HepG2 (cell line): Measurements from ENCODE around the gene BPHL. TPM values are rescaled to one million over a fixed set of nuclear protein-coding genes. Genes with fewer than 3 reads are reported as not detected.

Source experiments
- ATAC-seq: fragments of 200-7000 bp; cut with Tn5 transposase; 3 replicates; pipeline ENCODE4 v1.9.1; 2020; ENCODE audit warnings: mild to moderate bottlenecking, moderate library complexity
- BruUV-seq: library from RNA; stranded (reverse); fragments of 400-500 nt; replicated peaks from 2 replicates; lab custom pipeline; 2021; lab: Mats Ljungman, UMichigan
- CTCF ChIA-PET: fragments of 300-600 bp; formaldehyde crosslinking; extraction: SDS; loops from one replicate; lab custom pipeline; 2021; ENCODE audit warnings: low total read pairs, inconsistent platforms, low intra/inter-chr PET ratio; lab: Yijun Ruan, JAX
- POLR2A ChIA-PET: fragments of 350-600 bp; sonication (Branson Sonifier 250); formaldehyde crosslinking; loops from one replicate; lab custom pipeline; 2020; ENCODE audit warnings: antibody characterized with exemption, inconsistent platforms; lab: Yijun Ruan, JAX
- DNase-seq: peaks from one replicate; pipeline ENCODE4 v3.0.0-alpha.2; 2015; ENCODE audit warnings: low spot score
- FAIRE-seq: peaks from 3 replicates; lab custom pipeline; 2011; peaks lifted over from hg19 to GRCh38; lab: Jason Lieb, UNC
- H2AFZ ChIP-seq: one replicate; pipeline ENCODE4 v1.6.1; 2011; ENCODE audit warnings: low read length, inconsistent platforms
- H3K27ac ChIP-seq: fragments of 300-600 bp; 3 replicates; pipeline ENCODE4 v1.8.0; 2011; ENCODE audit warnings: mixed run types, mild to moderate bottlenecking, mixed read lengths, low read length, inconsistent platforms; ENCODE audit not compliant: insufficient read depth; ENCODE audit errors: extremely low read length
- H3K27me3 ChIP-seq, 2 experiments: fragments of 200-600 bp in 1 of 2; 2 replicates in 1 of 2; 3 replicates in 1 of 2; pipeline versions ENCODE4 v1.6.0 to v1.8.0; 2011; ENCODE audit warnings: low read length in 2 of 2, mild to moderate bottlenecking in 2 of 2, moderate library complexity in 2 of 2, inconsistent platforms in 1 of 2; ENCODE audit not compliant: insufficient read depth in 2 of 2, control insufficient read depth in 1 of 2
- H3K36me3 ChIP-seq, 2 experiments: fragments of 200-600 bp in 1 of 2; replicated peaks in 1 of 2; 2 replicates in 1 of 2; 3 replicates in 1 of 2; pipeline versions ENCODE4 v1.5.1 to v1.8.0; 2011; ENCODE audit warnings: low read length in 2 of 2, inconsistent platforms in 1 of 2; ENCODE audit not compliant: insufficient read depth in 2 of 2, control insufficient read depth in 1 of 2
- H3K4me1 ChIP-seq: 2 replicates; pipeline ENCODE4 v1.5.1; 2012; ENCODE audit warnings: low read length, inconsistent platforms; ENCODE audit not compliant: insufficient read depth
- H3K4me2 ChIP-seq: 2 replicates; pipeline ENCODE4 v1.6.0; 2011; ENCODE audit warnings: low read depth, low read length, inconsistent platforms
- H3K4me3 ChIP-seq, 3 experiments: fragments of 200-600 bp in 1 of 3; sonication (generic), shearing (Covaris generic) in 1 of 3; replicated peaks in 1 of 3; 2 replicates each; pipeline ENCODE4 v1.5.1; 2011 to 2016; ENCODE audit warnings: low read length in 3 of 3, inconsistent platforms in 2 of 3, low read depth in 2 of 3, mild to moderate bottlenecking in 2 of 3, control low read depth in 1 of 3, mixed read lengths in 1 of 3; ENCODE audit not compliant: insufficient read depth in 1 of 3
- H3K79me2 ChIP-seq: one replicate; pipeline ENCODE4 v1.6.1; 2011; ENCODE audit warnings: low read length, inconsistent platforms; ENCODE audit not compliant: insufficient read depth
- H3K9ac ChIP-seq: 2 replicates; pipeline ENCODE4 v1.6.0; 2011; ENCODE audit warnings: mild to moderate bottlenecking, low read depth, low read length, inconsistent platforms; ENCODE audit not compliant: insufficient read depth
- H3K9me3 ChIP-seq: 2 replicates; pipeline ENCODE4 v1.5.1; 2012; ENCODE audit warnings: mild to moderate bottlenecking, low read length
- H4K20me1 ChIP-seq: 2 replicates; pipeline ENCODE4 v1.6.0; 2011; ENCODE audit warnings: inconsistent platforms, mild to moderate bottlenecking, low read length, moderate library complexity; ENCODE audit not compliant: insufficient read depth
- AGO2 ChIP-seq: fragments of 200-400 bp; formaldehyde crosslinking; optimal IDR thresholded peaks from 2 replicates; pipeline ENCODE3; 2017; ENCODE audit warnings: mild to moderate bottlenecking, low read depth, low read length, moderate library complexity
- CAMTA2 ChIP-seq: sonication (generic); formaldehyde crosslinking; IDR thresholded peaks from 2 replicates; pipeline ENCODE4 v1.4.0; 2020; ENCODE audit warnings: mild to moderate bottlenecking, missing genetic modification reagents, borderline replicate concordance
- CSRNP2 ChIP-seq: sonication (generic); formaldehyde crosslinking; conservative IDR thresholded peaks from 2 replicates; pipeline ENCODE4 v1.8.0; 2022; ENCODE audit warnings: low read depth, missing genetic modification reagents
- TRAFD1 ChIP-seq: sonication (generic); formaldehyde crosslinking; IDR thresholded peaks from 2 replicates; pipeline ENCODE4 v1.5.1; 2020; ENCODE audit warnings: missing genetic modification reagents, mild to moderate bottlenecking, borderline replicate concordance
- ZFP91 ChIP-seq: sonication (generic); formaldehyde crosslinking; IDR thresholded peaks from 2 replicates; pipeline ENCODE4 v1.9.0; 2022; ENCODE audit warnings: missing genetic modification reagents, mild to moderate bottlenecking, borderline replicate concordance
- ZNF44 ChIP-seq: sonication (generic); formaldehyde crosslinking; IDR thresholded peaks from 2 replicates; pipeline ENCODE4 v1.5.1; 2020; ENCODE audit warnings: mild to moderate bottlenecking, missing genetic modification reagents
- WGBS: methylation state at CpG from one replicate; pipeline ENCODE4 v1.1.6; 2017; ENCODE audit warnings: low lambda C conversion rate; 5-methylcytosine and 5-hydroxymethylcytosine counted together
- in situ Hi-C: cut with HindIII; loops from 2 replicates; pipeline ENCODE4 v1.10.0; 2017; ENCODE audit warnings: low pct_unique_long_range_greater_than_20kb; ENCODE audit not compliant: extremely low pct_ligation_motif_present
- intact Hi-C: fragments of 100-400 bp; cut with micrococcal nuclease; formaldehyde crosslinking; loops from one replicate; pipeline ENCODE4 v1.10.0; 2022; ENCODE audit not compliant: unreplicated experiment
- polyA plus RNA-seq, 8 experiments: library from polyadenylated mRNA; depleted of rRNA in 3 of 8; stranded (reverse) in 7 of 8; unstranded in 1 of 8; fragments of >200 nt; fragmentation: Illumina TruSeq in 4 of 8; extraction: Trizol in 4 of 8; gene quantifications; 2 replicates each; pipeline versions ENCODE4 v1.2.1 to v1.2.3, GENCODE V29; 2011 to 2016; ENCODE audit warnings: low read depth in 4 of 8, missing spikeins in 1 of 8, mixed read lengths in 1 of 8; ENCODE audit not compliant: insufficient read depth in 1 of 8
- total RNA-seq, 5 experiments: library from RNA; depleted of rRNA; stranded (reverse); fragments of >200 nt; fragmentation: Illumina TruSeq; extraction: Trizol; gene quantifications; 2 replicates each; pipeline ENCODE4 v1.2.3, GENCODE V29; 2016; ENCODE audit warnings: low read depth in 1 of 5

Gene BPHL
- total and polyA plus RNA-seq, 2 of the 13 experiments (the other 11 are each of a cell fraction or from before 2014, with no cell fraction given): 37.8 to 39.5 TPM

DNA sequence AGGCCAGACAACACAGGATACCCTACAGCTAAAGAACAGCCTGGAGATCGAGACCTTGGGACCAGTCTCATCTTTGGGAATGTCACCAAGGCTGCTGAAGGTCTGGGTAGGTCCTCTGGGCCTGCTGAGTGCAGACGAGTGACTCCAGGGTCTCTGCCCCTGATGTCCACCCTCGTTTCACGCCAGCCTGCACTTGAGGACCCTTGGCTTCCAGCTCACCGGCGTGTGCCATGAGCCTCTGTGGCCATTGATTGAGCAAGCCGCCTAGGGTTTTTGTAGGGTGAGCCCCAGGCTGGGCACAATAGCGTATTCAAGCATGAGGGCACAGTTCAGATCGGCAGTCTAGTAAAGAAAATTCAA, 4.3 kb downstream of the BPHL start:
- ATAC-seq (no peak), FAIRE-seq (no peak), DNase-seq (no peak)
- Histone ChIP-seq H3K27me3 (no peaks in the 10 kb centered on the region; a peak in 1 of 5 replicates), H3K4me1 (peaks cover 36% of the 10 kb centered on the region), H3K79me2 (peaks cover 11% of the 10 kb centered on the region), H3K4me3 (no peak overlapping the region), H3K9me3 (no peaks in the 10 kb centered on the region), H3K9ac (no peak overlapping the region), H3K27ac (no peak overlapping the region), H4K20me1 (no peaks in the 10 kb centered on the region), H2AFZ (no peak overlapping the region), H3K36me3 (no peaks in the 10 kb centered on the region), H3K4me2 (no peak overlapping the region)
- peak; percentile 38; the same call in 1 of the 2 replicates for TF ChIP-seq ZFP91 (CRISPR knock-in tag)
- TF ChIP-seq TRAFD1: no peak
- 0 out of 2 replicates have a peak, but pooled peaks have one; percentile 41 for TF ChIP-seq CAMTA2 (CRISPR knock-in tag)
- TF ChIP-seq CSRNP2: no peak
- no peak for TF ChIP-seq ZNF44 (CRISPR knock-in tag)
- TF ChIP-seq AGO2: peak; percentile 63
- CTCF ChIA-PET: no interaction called here
- POLR2A ChIA-PET: interaction anchor here (0.5 to 0.9 kb wide), 4 partner anchors 17 to 59 kb away, joined by 3 read pairs; partner anchors contain the start of gene RIPK1
- intact Hi-C loops: no loop called here
- 93% methylated on average over 8 of the region's 9 CpGs for WGBS
- in situ Hi-C loops: no loop called here
- BruUV-seq: no TSS peak
